WTC11 (cell line): ENCODE results near the gene VARS1. TPM values are rescaled to one million over a fixed set of nuclear protein-coding genes. Genes with fewer than 3 reads are reported as not detected.

ENCODE experiments used
- ATAC-seq: fragments of 200-7000 bp; cut with Tn5 transposase; 2 replicates; pipeline ENCODE4 v1.10.0; 2021; ENCODE audit warnings: mild to moderate bottlenecking, moderate library complexity
- CTCF ChIA-PET: fragments of 300-600 bp; sonication (Branson Sonifier 250); formaldehyde crosslinking; loops from one replicate; lab custom pipeline; 2021; ENCODE audit warnings: antibody characterized with exemption; lab: Charles Lee
- POLR2A ChIA-PET: fragments of 350-600 bp; sonication (Branson Sonifier 250); formaldehyde crosslinking; loops from one replicate; lab custom pipeline; 2021; ENCODE audit warnings: antibody characterized with exemption; lab: Charles Lee
- DNase-seq: peaks from one replicate; pipeline ENCODE4 v3.0.0; 2021; ENCODE audit warnings: low spot score
- H3K27ac Mint-ChIP-seq: 2 replicates; pipeline ENCODE4 v1.8.0; 2021; ENCODE audit warnings: mixed read lengths
- H3K27me3 Mint-ChIP-seq: 2 replicates; pipeline ENCODE4 v1.8.0; 2021; ENCODE audit warnings: low read depth, mild to moderate bottlenecking, moderate library complexity, mixed read lengths
- H3K36me3 Mint-ChIP-seq: 2 replicates; pipeline ENCODE4 v1.8.0; 2021; ENCODE audit warnings: mixed read lengths
- H3K4me1 Mint-ChIP-seq: 2 replicates; pipeline ENCODE4 v1.8.0; 2022; ENCODE audit warnings: mixed read lengths
- H3K4me3 Mint-ChIP-seq: 2 replicates; pipeline ENCODE4 v1.8.0; 2021; ENCODE audit warnings: mild to moderate bottlenecking, moderate library complexity, mixed read lengths
- H3K9me3 Mint-ChIP-seq: 2 replicates; pipeline ENCODE4 v1.8.0; 2021; ENCODE audit warnings: mixed read lengths
- ATF2 ChIP-seq: sonication (generic); formaldehyde crosslinking; IDR thresholded peaks from 2 replicates; pipeline ENCODE4 v1.8.1; 2022; ENCODE audit warnings: low read depth, missing genetic modification reagents, borderline replicate concordance
- CTCF ChIP-seq: fragments of 200-600 bp; IDR thresholded peaks from 2 replicates; pipeline ENCODE4 v1.8.0; 2022; ENCODE audit warnings: antibody characterized with exemption
- EMX1 ChIP-seq: fragments of 250-450 bp; sonication (Bioruptor Pico); IDR thresholded peaks from 2 replicates; pipeline ENCODE4 v1.8.0; 2021; ENCODE audit warnings: mild to moderate bottlenecking
- GABPB1 ChIP-seq: sonication (generic); formaldehyde crosslinking; IDR thresholded peaks from 2 replicates; pipeline ENCODE4 v1.8.1; 2023; ENCODE audit warnings: mild to moderate bottlenecking, missing genetic modification reagents
- HMGA2 ChIP-seq: fragments of 250-450 bp; sonication (Bioruptor Pico); IDR thresholded peaks from 2 replicates; pipeline ENCODE4 v1.4.0; 2021; ENCODE audit warnings: mild to moderate bottlenecking, moderate library complexity
- HMGXB4 ChIP-seq: sonication (generic); formaldehyde crosslinking; IDR thresholded peaks from 2 replicates; pipeline ENCODE4 v1.8.1; 2023; ENCODE audit warnings: mild to moderate bottlenecking, moderate library complexity, missing genetic modification reagents
- MAX ChIP-seq: sonication (generic); formaldehyde crosslinking; IDR thresholded peaks from 2 replicates; pipeline ENCODE4 v1.8.0; 2022; ENCODE audit warnings: mild to moderate bottlenecking, missing genetic modification reagents
- MYBL2 ChIP-seq: sonication (generic); formaldehyde crosslinking; IDR thresholded peaks from 2 replicates; pipeline ENCODE4 v1.8.1; 2023; ENCODE audit warnings: mild to moderate bottlenecking, moderate library complexity, missing genetic modification reagents
- NFATC4 ChIP-seq: fragments of 250-450 bp; sonication (Bioruptor Pico); IDR thresholded peaks from 2 replicates; pipeline ENCODE4 v1.9.0; 2021; ENCODE audit warnings: mild to moderate bottlenecking
- NR1H2 ChIP-seq: sonication (generic); formaldehyde crosslinking; IDR thresholded peaks from 2 replicates; pipeline ENCODE4 v1.9.0; 2021; ENCODE audit warnings: mild to moderate bottlenecking, moderate library complexity, missing genetic modification reagents
- NR2C2 ChIP-seq: sonication (generic); formaldehyde crosslinking; IDR thresholded peaks from 2 replicates; pipeline ENCODE4 v1.8.0; 2022; ENCODE audit warnings: mild to moderate bottlenecking, missing genetic modification reagents
- SMAD3 ChIP-seq: sonication (generic); formaldehyde crosslinking; IDR thresholded peaks from 2 replicates; pipeline ENCODE4 v1.8.0; 2022; ENCODE audit warnings: missing genetic modification reagents, mild to moderate bottlenecking, borderline replicate concordance
- SMAD4 ChIP-seq: sonication (generic); formaldehyde crosslinking; IDR thresholded peaks from 2 replicates; pipeline ENCODE4 v1.8.0; 2022; ENCODE audit warnings: mild to moderate bottlenecking, missing genetic modification reagents
- SP1 ChIP-seq: sonication (generic); formaldehyde crosslinking; conservative IDR thresholded peaks from 2 replicates; pipeline ENCODE4 v1.8.1; 2022; ENCODE audit warnings: missing genetic modification reagents
- STAT6 ChIP-seq: sonication (generic); formaldehyde crosslinking; conservative IDR thresholded peaks from 2 replicates; pipeline ENCODE4 v1.8.1; 2023; ENCODE audit warnings: mild to moderate bottlenecking, low read depth, missing genetic modification reagents, moderate library complexity
- TEAD1 ChIP-seq: sonication (generic); formaldehyde crosslinking; IDR thresholded peaks from 2 replicates; pipeline ENCODE4 v1.8.0; 2022; ENCODE audit warnings: mild to moderate bottlenecking, missing genetic modification reagents
- TP53 ChIP-seq: sonication (generic); formaldehyde crosslinking; IDR thresholded peaks from 2 replicates; pipeline ENCODE4 v1.8.1; 2023; ENCODE audit warnings: mild to moderate bottlenecking, missing genetic modification reagents
- ZNF121 ChIP-seq: sonication (generic); formaldehyde crosslinking; IDR thresholded peaks from 2 replicates; pipeline ENCODE4 v1.8.0; 2023; ENCODE audit warnings: missing genetic modification reagents
- ZNF138 ChIP-seq: sonication (generic); formaldehyde crosslinking; conservative IDR thresholded peaks from 2 replicates; pipeline ENCODE4 v1.8.1; 2022; ENCODE audit warnings: mild to moderate bottlenecking, moderate library complexity, missing genetic modification reagents
- ZNF317 ChIP-seq: sonication (generic); formaldehyde crosslinking; IDR thresholded peaks from 2 replicates; pipeline ENCODE4 v1.8.1; 2023; ENCODE audit warnings: low read depth, mild to moderate bottlenecking, moderate library complexity, missing genetic modification reagents, borderline replicate concordance
- ZNF396 ChIP-seq: fragments of 250-450 bp; sonication (Bioruptor Pico); IDR thresholded peaks from 2 replicates; pipeline ENCODE4 v1.8.0; 2021; ENCODE audit warnings: mild to moderate bottlenecking, moderate library complexity, borderline replicate concordance
- ZNF423 ChIP-seq: fragments of 250-450 bp; sonication (Bioruptor Pico); IDR thresholded peaks from 2 replicates; pipeline ENCODE4 v2.1.2; 2022; ENCODE audit warnings: mild to moderate bottlenecking, moderate library complexity
- ZNF512 ChIP-seq: sonication (generic); formaldehyde crosslinking; IDR thresholded peaks from 2 replicates; pipeline ENCODE4 v1.8.1; 2022; ENCODE audit warnings: missing genetic modification reagents, borderline replicate concordance
- total RNA-seq: library from RNA; stranded (reverse); gene quantifications from 3 replicates; pipeline ENCODE4 v1.2.3, GENCODE V29; 2021

VARS1 gene
- total RNA-seq, 1 experiment from 2014 or later: 177 TPM

- TF ChIP-seq ZNF121 (CRISPR knock-in tag) (peak; percentile 68; the same call in 1 of the 2 replicates), MAX (CRISPR knock-in tag) (peak; percentile 67), GABPB1 (CRISPR knock-in tag) (peak; percentile 19; the same call in 1 of the 2 replicates), MYBL2 (CRISPR knock-in tag) (no peak), SP1 (CRISPR knock-in tag) (0 out of 2 replicates have a peak, but pooled peaks have one; percentile 31), SMAD4 (no peak)
Measured at GRCh38 chr6:31765910-31766794, 29.4 kb downstream of the VARS1 start (continued).

GRCh38 chr6:31765559-31765909, 30.0 kb downstream of the VARS1 start:
- Mint-ChIP-seq H3K4me3 (peak overlapping the region; percentile 73), H3K9me3 (no peaks in the 10 kb centered on the region), H3K27ac (no peak overlapping the region), H3K27me3 (no peaks in the 10 kb centered on the region; the same call in 1 of the 2 replicates), H3K36me3 (peaks cover 15% of the 10 kb centered on the region), H3K4me1 (peaks cover 23% of the 10 kb centered on the region)
- ChIA-PET CTCF (interaction anchor here (1.0 to 1.8 kb wide), 14 partner anchors 13 to 322 kb away, joined by 3 to 20 read pairs (median 4); partner anchors contain the start of genes DDAH2, LSM2, LY6G5C and NEU1), POLR2A (interaction anchor here (0.9 to 1.5 kb wide), 3 partner anchors 29 to 73 kb away, joined by 3 to 8 read pairs (median 6); partner anchors contain the start of genes CLIC1 and HSPA1B)
- DNase-seq: no peak
- ATAC-seq: no peak
- no peak for TF ChIP-seq ZNF138
- no peak for TF ChIP-seq HMGA2 (CRISPR knock-in tag)
- no peak for TF ChIP-seq ZNF423 (CRISPR knock-in tag)
- TF ChIP-seq ATF2 (CRISPR knock-in tag): no peak
- TF ChIP-seq NFATC4 (CRISPR knock-in tag): no peak
- no peak for TF ChIP-seq NR2C2
- no peak for TF ChIP-seq ZNF512 (CRISPR knock-in tag)
- TF ChIP-seq GABPB1 (CRISPR knock-in tag): no peak
- no peak for TF ChIP-seq EMX1 (CRISPR knock-in tag)
- no peak for TF ChIP-seq ZNF396 (CRISPR knock-in tag)
- no peak for TF ChIP-seq STAT6 (CRISPR knock-in tag)
- TF ChIP-seq TEAD1: no peak
- no peak for TF ChIP-seq CTCF
- no peak for TF ChIP-seq NR1H2
- no peak for TF ChIP-seq SMAD3 (CRISPR knock-in tag)
- TF ChIP-seq TP53: no peak
- no peak for TF ChIP-seq ZNF317 (CRISPR knock-in tag)
- TF ChIP-seq HMGXB4 (CRISPR knock-in tag): no peak
